Choroid plexus epithelial cell (primary cell): ENCODE measurements around the gene CDH13.

Experiments
- DNase-seq: peaks from one replicate; pipeline ENCODE4 v3.0.0-alpha.2; 2010; ENCODE audit warnings: low read depth
- H3K4me3 ChIP-seq: 2 replicates; pipeline ENCODE4 v1.5.1; 2011; ENCODE audit warnings: low read depth, mild to moderate bottlenecking, control low read depth, low read length, moderate library complexity
- TF ChIP-seq, protein P1 (sequence below): conservative IDR thresholded peaks from 2 replicates; pipeline ENCODE4 v1.5.1; 2011; ENCODE audit warnings: low read depth, mild to moderate bottlenecking, control low read depth, inconsistent platforms, low read length, moderate library complexity

The CDH13 gene

DNA sequence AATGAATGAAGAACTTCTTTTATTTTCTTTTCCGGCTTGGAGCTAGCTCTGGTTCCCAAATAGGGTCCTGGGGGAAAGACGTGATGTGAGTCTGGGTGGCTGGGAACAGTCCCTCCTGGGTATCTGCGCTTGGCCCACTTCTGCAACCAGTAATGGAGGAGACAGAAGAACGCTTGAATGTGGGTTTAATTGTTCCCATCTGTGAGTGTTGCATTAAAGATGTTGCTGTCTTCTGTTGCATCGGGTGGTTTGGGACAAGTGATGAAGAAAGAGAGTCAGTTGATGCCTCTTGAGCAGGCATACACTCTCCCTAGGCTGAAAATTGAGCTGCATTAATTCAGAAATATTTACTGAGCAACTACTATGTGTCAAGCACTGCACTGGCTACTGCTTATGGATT lies 511.1 kb downstream of the CDH13 start:
- no peak for DNase-seq
- H3K4me3 ChIP-seq, result peak overlapping the region; percentile 45
- TF ChIP-seq, protein P1, sequence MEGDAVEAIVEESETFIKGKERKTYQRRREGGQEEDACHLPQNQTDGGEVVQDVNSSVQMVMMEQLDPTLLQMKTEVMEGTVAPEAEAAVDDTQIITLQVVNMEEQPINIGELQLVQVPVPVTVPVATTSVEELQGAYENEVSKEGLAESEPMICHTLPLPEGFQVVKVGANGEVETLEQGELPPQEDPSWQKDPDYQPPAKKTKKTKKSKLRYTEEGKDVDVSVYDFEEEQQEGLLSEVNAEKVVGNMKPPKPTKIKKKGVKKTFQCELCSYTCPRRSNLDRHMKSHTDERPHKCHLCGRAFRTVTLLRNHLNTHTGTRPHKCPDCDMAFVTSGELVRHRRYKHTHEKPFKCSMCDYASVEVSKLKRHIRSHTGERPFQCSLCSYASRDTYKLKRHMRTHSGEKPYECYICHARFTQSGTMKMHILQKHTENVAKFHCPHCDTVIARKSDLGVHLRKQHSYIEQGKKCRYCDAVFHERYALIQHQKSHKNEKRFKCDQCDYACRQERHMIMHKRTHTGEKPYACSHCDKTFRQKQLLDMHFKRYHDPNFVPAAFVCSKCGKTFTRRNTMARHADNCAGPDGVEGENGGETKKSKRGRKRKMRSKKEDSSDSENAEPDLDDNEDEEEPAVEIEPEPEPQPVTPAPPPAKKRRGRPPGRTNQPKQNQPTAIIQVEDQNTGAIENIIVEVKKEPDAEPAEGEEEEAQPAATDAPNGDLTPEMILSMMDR, result no peak

DNA sequence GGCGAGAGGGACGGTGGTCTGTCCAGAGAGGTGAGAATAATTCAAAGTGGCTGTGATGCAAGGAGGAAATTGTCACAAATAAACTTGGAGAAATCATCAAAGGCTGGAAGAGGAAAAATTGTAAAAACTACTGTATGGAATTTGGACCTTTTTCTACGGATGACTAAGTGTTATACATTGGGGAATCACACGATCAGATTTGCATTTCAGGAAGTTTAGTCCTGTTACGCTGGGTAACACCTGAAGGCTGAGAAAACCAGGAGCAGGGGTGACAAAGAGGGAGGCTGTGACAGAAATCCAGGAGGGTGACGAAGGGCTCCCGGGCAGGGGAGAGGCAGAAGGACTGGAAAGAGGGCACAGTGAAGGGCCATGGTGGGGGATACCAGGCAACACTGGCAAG lies 511.7 kb downstream of the CDH13 start:
- H3K4me3 ChIP-seq, result no peak overlapping the region
- TF ChIP-seq, protein P1, result no peak
- DNase-seq, result no peak

DNA sequence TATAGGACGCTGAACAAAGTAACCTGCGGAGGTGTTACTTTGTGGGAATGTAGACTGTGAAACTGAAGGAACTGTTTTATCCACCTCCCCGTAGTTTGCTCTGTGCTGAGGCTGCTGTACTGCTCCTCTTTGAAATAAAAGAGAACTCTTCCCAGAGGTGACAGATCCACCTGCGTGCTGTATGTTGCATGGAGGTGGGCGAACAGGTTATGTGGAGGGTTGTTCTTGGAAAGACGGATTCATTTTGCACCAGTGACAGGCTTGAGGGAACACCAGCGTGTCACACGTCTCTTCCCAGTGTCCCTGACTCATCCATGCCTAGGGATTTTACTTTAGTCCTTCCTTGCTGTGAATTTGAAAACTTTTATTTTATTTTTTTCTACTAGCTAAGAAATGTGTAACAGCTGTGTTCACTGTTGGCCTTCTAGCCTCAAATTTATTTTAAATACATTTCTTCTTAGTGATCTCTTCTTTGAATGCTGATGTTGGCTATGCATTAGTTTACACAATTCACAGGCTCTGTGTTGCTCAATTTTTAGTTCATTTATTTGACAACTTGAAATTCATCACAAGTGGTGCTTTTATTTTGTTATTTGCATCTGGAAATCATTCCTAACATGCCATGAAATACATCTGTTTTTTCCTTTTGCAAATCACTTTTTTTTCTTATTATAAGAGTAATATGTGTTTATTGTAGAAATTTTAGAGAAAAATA lies 512.4 kb downstream of the CDH13 start:
- TF ChIP-seq, protein P1, result no peak
- no peak for DNase-seq
- H3K4me3 ChIP-seq, result no peak overlapping the region

DNA sequence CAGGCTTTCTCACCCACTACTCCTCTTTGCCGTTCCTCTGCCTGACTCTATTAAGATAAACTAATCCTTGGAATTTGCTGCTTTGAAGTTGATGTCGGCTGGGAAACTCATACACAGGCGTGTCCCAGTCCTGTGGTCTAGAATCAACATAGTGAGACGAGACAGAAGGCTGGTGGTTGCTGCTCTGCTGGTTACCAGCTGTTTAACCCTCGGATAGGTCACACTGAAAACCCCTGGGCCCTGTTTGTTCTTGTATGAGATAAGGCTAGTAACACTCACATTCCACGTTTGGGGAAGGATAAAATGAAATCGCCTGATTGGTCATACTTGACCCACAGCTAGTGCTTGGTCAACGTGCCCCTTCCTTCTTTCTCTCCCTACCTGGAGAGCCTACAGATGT lies 517.0 kb downstream of the CDH13 start:
- TF ChIP-seq, protein P1, result no peak
- H3K4me3 ChIP-seq, result no peak overlapping the region
- DNase-seq, result peak; percentile 80

DNA sequence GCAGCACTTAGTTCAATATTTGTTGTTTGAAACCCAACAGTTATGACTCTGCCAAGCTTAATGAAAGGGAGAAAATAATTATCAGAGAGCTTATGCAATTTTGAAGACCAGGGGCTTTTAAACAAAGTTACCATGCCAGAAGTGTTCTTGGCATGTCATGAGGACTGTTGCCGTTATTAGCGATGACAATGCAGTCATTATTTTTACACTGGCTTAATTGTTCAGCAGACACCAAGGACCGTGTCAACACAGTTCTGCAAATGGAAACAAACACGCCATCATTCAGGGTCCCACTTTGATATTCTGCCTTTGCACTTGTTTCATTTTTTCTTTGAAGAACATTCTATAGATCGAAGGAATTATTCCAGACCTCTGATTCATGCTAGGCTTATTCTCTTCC lies 518.5 kb downstream of the CDH13 start:
- no peak overlapping the region for H3K4me3 ChIP-seq
- TF ChIP-seq, protein P1, result no peak
- no peak for DNase-seq

DNA sequence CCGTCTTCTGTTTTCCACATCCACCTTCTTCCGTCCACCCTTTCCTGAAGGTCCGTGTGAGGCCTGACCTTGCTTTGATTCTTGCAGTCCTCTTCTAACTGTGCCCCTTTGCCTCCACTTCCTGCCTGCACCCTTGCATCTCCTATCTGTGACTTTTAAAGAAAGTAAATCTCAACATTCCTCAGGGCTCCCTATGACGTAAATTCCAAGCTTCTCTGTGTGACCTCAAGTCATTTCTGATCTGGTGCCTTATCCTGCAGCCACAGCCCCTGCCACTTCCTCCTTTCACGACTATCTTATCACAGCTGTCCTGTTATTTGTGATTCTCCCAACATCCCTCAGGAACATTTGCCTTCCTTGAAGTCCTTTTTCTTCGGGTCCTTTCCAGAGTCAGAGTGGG lies 520.5 kb downstream of the CDH13 start:
- TF ChIP-seq, protein P1, result no peak
- no peak overlapping the region for H3K4me3 ChIP-seq
- DNase-seq, result no peak

DNA sequence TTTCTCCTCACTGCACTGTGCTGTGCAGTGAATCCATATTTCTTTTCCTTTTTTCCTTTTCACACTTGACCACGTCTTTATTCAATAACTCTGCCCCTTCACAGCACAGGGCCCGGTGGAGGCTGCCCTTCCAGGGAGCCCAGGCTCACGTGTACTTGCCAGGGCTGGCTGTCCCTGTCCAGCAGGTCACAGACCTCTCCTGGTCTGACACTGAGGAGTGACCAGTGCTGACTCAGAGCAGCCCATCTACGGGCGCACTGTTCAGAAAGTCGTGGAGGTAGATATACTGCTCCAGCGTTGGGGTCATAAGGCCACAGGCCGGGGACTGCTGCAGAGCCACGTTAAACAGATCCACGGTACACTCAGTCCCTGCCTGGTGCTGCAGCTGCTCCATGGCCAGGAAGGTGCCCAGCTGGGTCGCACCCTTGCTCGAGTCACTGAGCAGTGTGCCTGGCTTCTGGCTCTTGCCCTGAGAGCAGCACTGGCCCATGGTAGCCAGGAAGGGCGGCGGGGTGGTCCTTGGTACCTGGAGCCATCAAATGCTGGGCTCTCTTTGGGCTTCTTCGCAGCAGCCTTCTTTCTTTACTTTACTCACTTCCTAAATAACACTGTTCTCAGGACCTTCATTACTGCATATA lies 531.7 kb downstream of the CDH13 start:
- TF ChIP-seq, protein P1, result no peak
- no peak overlapping the region for H3K4me3 ChIP-seq
- DNase-seq, result no peak
